ENCODE data around the gene AMDHD2. TPM values are rescaled to one million over a fixed set of nuclear protein-coding genes. Genes with fewer than 3 reads are reported as not detected.

Gene AMDHD2
- total RNA-seq, 1 donor, result 31.1 TPM

GRCh38 chr16:2527784-2528100 lies 7.6 kb downstream of the AMDHD2 start:
- no peak for DNase-seq (ENCODE audit: low read depth)
- no peak overlapping the region for H3K4me3 ChIP-seq (ENCODE audit: low read depth, low read length)
- TF ChIP-seq CTCF (IDR thresholded peaks at IDR 0.05; ENCODE audit: insufficient read depth, low read depth, low read length), result no peak

- DNase-seq (ENCODE audit: low read depth), result no peak
- no peak for TF ChIP-seq CTCF (IDR thresholded peaks at IDR 0.05; ENCODE audit: insufficient read depth, low read depth, low read length)
- H3K4me3 ChIP-seq (ENCODE audit: low read depth, low read length), result no peak overlapping the region
Measured at GRCh38 chr16:2528161-2529060, 8.2 kb downstream of the AMDHD2 start.

- TF ChIP-seq CTCF (IDR thresholded peaks at IDR 0.05; ENCODE audit: insufficient read depth, low read depth, low read length), result no peak
- no peak for DNase-seq (ENCODE audit: low read depth)
- H3K4me3 ChIP-seq (ENCODE audit: low read depth, low read length), result no peak overlapping the region
Measured at GRCh38 chr16:2529061-2529931, 9.1 kb downstream of the AMDHD2 start.

GRCh38 chr16:2529961-2530628 lies 9.9 kb downstream of the AMDHD2 start:
- TF ChIP-seq CTCF (IDR thresholded peaks at IDR 0.05; ENCODE audit: insufficient read depth, low read depth, low read length), result no peak

GRCh38 chr16:2530629-2531318 lies 10.6 kb downstream of the AMDHD2 start:
- TF ChIP-seq CTCF (IDR thresholded peaks at IDR 0.05; ENCODE audit: insufficient read depth, low read depth, low read length), result no peak
- DNase-seq (ENCODE audit: low read depth), result no peak
- H3K4me3 ChIP-seq (ENCODE audit: low read depth, low read length), result no peak overlapping the region

More at GRCh38 chr16:2529961-2530628, 9.9 kb downstream of the AMDHD2 start:
- no peak overlapping the region for H3K4me3 ChIP-seq (ENCODE audit: low read depth, low read length)
- DNase-seq (ENCODE audit: low read depth), result no peak

- TF ChIP-seq CTCF (IDR thresholded peaks at IDR 0.05; ENCODE audit: insufficient read depth, low read depth, low read length), result no peak
- DNase-seq (ENCODE audit: low read depth), result no peak
- H3K4me3 ChIP-seq (ENCODE audit: low read depth, low read length), result peak within 1 kb of the TSS; percentile 68
Measured at GRCh38 chr16:2531371-2531695, 11.2 kb downstream of the AMDHD2 start, which contains the start of gene CEMP1. CEMP1 (minus strand) TSS chr16:2531408; CDS start chr16:2531073, 335 bp downstream.
